ENCODE data around the gene GPATCH8.

Gene GPATCH8

DNA sequence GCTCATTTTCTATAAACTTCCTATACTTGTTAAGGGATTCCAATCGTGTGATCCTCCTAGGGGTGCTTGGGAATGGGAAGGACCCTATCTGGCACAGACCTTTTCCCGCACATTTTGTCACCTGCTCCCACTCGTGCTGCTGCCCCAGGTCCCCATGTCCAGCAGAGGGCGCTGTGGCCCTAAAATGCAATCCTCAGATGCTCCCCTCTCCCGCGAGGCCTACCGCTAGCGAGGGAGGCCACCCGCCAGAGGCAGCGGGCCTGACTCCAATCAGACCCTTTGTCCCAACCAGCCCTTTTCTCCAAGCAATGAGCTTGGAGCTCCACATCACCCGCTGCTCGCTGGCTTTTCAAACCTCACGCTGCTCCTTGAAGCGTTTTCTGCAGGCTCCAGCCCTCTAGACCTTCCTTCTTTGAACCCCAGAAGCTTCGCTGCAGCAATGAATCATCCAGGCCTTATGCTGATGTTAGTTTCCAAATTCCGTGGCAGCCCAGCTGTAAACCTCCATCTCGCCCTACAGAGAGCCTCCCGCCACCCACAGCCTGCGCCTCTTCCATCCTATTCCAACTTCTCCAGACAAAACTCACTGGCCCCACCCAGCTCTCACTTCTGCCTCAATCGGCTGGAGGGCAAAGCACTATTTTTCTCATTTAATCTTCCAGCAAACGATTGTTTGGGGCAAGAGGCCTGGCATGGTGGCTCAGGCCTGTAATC, 30.5 kb upstream of the GPATCH8 start (continued):
- TF ChIP-seq ZBTB48 (tag by site-specific recombination; IDR thresholded peaks at IDR 0.05) = peak; percentile 46; the same call in 1 of the 2 replicates
- TF ChIP-seq ZNF248 (tag by site-specific recombination; IDR thresholded peaks at IDR 0.05) = no peak
- 0 out of 2 replicates have a peak, but pooled peaks have one; percentile 21 for TF ChIP-seq ZNF366 (tag by site-specific recombination; conservative IDR thresholded peaks at IDR 0.05)
- TF ChIP-seq ZIC2 (tag by site-specific recombination; IDR thresholded peaks at IDR 0.05) = peak; percentile 45
- TF ChIP-seq ZNF398 (tag by site-specific recombination; IDR thresholded peaks at IDR 0.05) = no peak
- no peak for TF ChIP-seq ZNF791 (tag by site-specific recombination; IDR thresholded peaks at IDR 0.05)
- TF ChIP-seq, protein P1, sequence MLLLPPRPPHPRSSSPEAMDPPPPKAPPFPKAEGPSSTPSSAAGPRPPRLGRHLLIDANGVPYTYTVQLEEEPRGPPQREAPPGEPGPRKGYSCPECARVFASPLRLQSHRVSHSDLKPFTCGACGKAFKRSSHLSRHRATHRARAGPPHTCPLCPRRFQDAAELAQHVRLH (tag by site-specific recombination; IDR thresholded peaks at IDR 0.05) = peak; percentile 65; the same call in 1 of the 2 replicates
- TF ChIP-seq TCF7L2 (IDR thresholded peaks at IDR 0.05; ENCODE audit: borderline replicate concordance, low read depth, low read length) = no peak
- no peak for TF ChIP-seq REPIN1 (tag by site-specific recombination; IDR thresholded peaks at IDR 0.05; ENCODE audit: low read depth)
- TF ChIP-seq, protein P2, sequence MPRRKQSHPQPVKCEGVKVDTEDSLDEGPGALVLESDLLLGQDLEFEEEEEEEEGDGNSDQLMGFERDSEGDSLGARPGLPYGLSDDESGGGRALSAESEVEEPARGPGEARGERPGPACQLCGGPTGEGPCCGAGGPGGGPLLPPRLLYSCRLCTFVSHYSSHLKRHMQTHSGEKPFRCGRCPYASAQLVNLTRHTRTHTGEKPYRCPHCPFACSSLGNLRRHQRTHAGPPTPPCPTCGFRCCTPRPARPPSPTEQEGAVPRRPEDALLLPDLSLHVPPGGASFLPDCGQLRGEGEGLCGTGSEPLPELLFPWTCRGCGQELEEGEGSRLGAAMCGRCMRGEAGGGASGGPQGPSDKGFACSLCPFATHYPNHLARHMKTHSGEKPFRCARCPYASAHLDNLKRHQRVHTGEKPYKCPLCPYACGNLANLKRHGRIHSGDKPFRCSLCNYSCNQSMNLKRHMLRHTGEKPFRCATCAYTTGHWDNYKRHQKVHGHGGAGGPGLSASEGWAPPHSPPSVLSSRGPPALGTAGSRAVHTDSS (tag by site-specific recombination; IDR thresholded peaks at IDR 0.05) = no peak
- TF ChIP-seq ZNF707 (tag by site-specific recombination; IDR thresholded peaks at IDR 0.05) = no peak
- TF ChIP-seq ZNF558 (tag by site-specific recombination; IDR thresholded peaks at IDR 0.05) = no peak
- peak; percentile 13; the same call in 1 of the 2 replicates for TF ChIP-seq ZNF639 (tag by site-specific recombination; IDR thresholded peaks at IDR 0.05)
- no peak for TF ChIP-seq ZNF423 (tag by site-specific recombination; IDR thresholded peaks at IDR 0.05)
- no peak for TF ChIP-seq ZSCAN16 (tag by site-specific recombination; IDR thresholded peaks at IDR 0.05)
- TF ChIP-seq ZNF426 (tag by site-specific recombination; IDR thresholded peaks at IDR 0.05) = no peak
- no peak for TF ChIP-seq ZNF214 (tag by site-specific recombination; IDR thresholded peaks at IDR 0.05; ENCODE audit: borderline replicate concordance)
- no peak for TF ChIP-seq GFI1B (tag by site-specific recombination; IDR thresholded peaks at IDR 0.05)
- no peak for TF ChIP-seq ZNF843 (tag by site-specific recombination; IDR thresholded peaks at IDR 0.05)
- TF ChIP-seq, protein P3, sequence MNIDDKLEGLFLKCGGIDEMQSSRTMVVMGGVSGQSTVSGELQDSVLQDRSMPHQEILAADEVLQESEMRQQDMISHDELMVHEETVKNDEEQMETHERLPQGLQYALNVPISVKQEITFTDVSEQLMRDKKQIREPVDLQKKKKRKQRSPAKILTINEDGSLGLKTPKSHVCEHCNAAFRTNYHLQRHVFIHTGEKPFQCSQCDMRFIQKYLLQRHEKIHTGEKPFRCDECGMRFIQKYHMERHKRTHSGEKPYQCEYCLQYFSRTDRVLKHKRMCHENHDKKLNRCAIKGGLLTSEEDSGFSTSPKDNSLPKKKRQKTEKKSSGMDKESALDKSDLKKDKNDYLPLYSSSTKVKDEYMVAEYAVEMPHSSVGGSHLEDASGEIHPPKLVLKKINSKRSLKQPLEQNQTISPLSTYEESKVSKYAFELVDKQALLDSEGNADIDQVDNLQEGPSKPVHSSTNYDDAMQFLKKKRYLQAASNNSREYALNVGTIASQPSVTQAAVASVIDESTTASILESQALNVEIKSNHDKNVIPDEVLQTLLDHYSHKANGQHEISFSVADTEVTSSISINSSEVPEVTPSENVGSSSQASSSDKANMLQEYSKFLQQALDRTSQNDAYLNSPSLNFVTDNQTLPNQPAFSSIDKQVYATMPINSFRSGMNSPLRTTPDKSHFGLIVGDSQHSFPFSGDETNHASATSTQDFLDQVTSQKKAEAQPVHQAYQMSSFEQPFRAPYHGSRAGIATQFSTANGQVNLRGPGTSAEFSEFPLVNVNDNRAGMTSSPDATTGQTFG (tag by site-specific recombination; IDR thresholded peaks at IDR 0.05; ENCODE audit: borderline replicate concordance) = no peak
- TF ChIP-seq BCL11B (tag by site-specific recombination; IDR thresholded peaks at IDR 0.05; ENCODE audit: low read depth) = no peak
- no peak for TF ChIP-seq ZBTB49 (tag by site-specific recombination; IDR thresholded peaks at IDR 0.05; ENCODE audit: low read depth)
- peak; percentile 33; the same call in 1 of the 2 replicates for TF ChIP-seq ZNF629 (tag by site-specific recombination; IDR thresholded peaks at IDR 0.05)
- TF ChIP-seq ZNF701 (tag by site-specific recombination; IDR thresholded peaks at IDR 0.05) = no peak
- TF ChIP-seq, protein P4, sequence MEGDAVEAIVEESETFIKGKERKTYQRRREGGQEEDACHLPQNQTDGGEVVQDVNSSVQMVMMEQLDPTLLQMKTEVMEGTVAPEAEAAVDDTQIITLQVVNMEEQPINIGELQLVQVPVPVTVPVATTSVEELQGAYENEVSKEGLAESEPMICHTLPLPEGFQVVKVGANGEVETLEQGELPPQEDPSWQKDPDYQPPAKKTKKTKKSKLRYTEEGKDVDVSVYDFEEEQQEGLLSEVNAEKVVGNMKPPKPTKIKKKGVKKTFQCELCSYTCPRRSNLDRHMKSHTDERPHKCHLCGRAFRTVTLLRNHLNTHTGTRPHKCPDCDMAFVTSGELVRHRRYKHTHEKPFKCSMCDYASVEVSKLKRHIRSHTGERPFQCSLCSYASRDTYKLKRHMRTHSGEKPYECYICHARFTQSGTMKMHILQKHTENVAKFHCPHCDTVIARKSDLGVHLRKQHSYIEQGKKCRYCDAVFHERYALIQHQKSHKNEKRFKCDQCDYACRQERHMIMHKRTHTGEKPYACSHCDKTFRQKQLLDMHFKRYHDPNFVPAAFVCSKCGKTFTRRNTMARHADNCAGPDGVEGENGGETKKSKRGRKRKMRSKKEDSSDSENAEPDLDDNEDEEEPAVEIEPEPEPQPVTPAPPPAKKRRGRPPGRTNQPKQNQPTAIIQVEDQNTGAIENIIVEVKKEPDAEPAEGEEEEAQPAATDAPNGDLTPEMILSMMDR (tag by site-specific recombination; IDR thresholded peaks at IDR 0.05) = peak; percentile 97
- no peak for TF ChIP-seq MZF1 (tag by site-specific recombination; IDR thresholded peaks at IDR 0.05; ENCODE audit: borderline replicate concordance)
- no peak for TF ChIP-seq ZNF596 (tag by site-specific recombination; IDR thresholded peaks at IDR 0.05)
- TF ChIP-seq SP3 (tag by site-specific recombination; IDR thresholded peaks at IDR 0.05) = 0 out of 2 replicates have a peak, but pooled peaks have one; percentile 11
